Raji (cell line): ENCODE measurements around the gene ALAS1.
A peak's percentile ranks its signal among the peaks of the same experiment; 100 is the strongest.

Source experiments
- POLR2A ChIP-seq: IDR thresholded peaks from 2 replicates; pipeline ENCODE4 v1.6.1; 2011; ENCODE audit warnings: low read depth, low read length, control low read depth; ENCODE audit not compliant: insufficient read depth

The ALAS1 gene

DNA sequence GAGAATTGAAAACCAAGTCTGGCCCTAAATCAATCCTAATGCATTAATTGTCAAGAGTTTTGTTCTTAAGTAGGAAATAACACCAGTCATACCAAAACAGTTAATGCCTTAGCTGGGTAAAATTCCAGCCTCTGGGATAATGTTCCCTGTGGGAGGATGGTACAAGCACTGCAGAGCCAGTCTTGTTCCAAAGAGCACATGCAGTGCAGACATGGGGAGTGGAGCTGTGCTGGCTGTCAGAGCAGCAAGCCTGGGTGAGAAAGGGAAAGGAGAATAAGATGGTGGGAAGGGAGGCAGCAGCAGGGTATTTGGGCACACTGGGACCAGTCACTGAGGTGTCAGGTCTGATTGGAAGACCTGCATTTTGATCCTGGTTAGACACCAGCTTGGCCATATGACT, 12.1 kb downstream of the ALAS1 start:
- no peak for TF ChIP-seq POLR2A

DNA sequence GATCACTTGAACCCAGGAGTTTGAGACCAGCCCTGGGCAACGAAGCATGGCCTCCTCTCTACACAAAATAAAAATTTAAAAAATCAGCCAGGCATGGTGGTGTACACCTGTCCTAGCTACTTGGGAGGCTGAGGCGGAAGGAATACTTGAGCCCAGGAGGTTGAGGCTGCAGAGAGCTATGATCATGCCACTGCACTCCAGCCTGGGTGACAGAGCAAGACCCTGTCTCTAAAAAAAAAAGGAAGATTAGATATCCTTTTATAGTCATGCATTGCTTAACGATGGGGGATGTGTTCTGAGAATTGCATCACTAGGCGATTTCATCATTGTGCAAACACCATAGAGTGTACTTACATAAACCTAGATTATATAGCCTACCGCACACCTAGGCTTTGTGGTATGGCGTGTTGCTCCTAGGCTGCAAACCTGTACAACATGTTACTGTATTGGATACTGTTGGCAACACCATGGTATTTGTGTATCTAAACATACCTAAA, 12.6 kb downstream of the ALAS1 start:
- TF ChIP-seq POLR2A: no peak

DNA sequence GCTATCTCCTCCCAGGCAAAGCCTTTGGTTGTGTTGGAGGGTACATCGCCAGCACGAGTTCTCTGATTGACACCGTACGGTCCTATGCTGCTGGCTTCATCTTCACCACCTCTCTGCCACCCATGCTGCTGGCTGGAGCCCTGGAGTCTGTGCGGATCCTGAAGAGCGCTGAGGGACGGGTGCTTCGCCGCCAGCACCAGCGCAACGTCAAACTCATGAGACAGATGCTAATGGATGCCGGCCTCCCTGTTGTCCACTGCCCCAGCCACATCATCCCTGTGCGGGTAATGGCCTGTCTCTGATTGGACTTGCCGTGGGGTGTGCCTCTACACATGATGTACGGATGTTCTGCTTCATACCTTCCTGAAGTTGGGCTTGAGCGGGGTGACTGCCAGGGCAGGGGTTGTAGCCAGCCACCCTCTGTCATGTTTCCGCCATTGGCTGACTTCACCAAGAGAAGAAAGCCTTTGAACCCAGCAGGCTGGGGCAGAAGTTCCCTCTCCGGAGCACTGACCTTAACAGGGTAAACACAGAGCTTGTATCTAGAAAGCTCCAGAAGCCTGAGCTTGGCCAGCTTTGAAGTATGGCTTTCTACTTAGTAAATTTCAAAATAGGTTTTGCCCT, 13.4 kb downstream of the ALAS1 start:
- no peak for TF ChIP-seq POLR2A

DNA sequence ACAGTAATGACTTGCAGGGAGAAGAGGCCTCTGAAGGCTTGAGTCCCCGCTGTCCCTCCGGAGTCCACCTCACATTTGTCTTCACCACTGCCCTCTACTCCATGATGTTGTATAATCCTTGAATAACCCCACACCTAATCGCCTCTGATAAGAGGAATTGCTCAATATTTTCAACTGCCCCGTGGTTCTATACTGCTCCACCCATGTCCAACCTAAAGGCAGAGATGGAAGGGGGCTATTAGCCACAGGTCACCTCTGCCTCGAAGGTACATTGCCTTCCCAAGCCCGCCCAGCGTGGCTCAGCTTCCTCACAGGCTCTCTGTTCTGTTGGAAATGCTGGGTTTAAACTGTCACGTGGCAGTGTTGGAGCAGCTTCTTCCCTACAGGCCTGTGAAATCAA, 15.0 kb downstream of the ALAS1 start:
- no peak for TF ChIP-seq POLR2A

DNA sequence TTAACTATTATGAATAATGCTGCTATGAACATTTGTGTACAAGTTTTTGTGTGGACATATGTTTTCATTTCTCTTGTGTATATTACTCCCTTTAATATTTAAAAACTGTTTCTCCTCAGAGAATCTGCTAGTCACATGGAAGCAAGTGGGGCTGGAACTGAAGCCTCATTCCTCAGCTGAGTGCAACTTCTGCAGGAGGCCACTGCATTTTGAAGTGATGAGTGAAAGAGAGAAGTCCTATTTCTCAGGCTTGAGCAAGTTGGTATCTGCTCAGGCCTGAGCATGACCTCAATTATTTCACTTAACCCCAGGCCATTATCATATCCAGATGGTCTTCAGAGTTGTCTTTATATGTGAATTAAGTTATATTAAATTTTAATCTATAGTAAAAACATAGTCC, 15.9 kb downstream of the ALAS1 start:
- no peak for TF ChIP-seq POLR2A

DNA sequence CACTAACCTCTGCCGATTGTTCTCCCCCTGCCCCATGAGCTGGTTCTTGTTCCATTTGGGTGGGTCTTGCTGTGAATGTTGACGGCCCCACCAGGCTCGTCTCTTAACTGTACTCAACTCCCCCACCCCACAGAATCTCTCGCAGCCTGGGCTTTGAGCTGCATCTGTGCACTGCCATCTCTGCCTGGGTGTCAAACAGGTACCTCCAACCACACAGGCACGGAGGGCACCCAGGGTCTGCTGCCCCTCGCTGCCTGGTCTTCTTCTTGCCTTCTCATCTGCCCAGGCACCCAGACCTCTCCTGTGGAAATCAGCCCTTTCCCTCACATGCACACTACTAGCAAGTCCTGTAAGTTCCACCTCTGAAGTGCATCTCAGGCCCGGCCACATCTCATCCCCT, 17.4 kb downstream of the ALAS1 start:
- TF ChIP-seq POLR2A: no peak

DNA sequence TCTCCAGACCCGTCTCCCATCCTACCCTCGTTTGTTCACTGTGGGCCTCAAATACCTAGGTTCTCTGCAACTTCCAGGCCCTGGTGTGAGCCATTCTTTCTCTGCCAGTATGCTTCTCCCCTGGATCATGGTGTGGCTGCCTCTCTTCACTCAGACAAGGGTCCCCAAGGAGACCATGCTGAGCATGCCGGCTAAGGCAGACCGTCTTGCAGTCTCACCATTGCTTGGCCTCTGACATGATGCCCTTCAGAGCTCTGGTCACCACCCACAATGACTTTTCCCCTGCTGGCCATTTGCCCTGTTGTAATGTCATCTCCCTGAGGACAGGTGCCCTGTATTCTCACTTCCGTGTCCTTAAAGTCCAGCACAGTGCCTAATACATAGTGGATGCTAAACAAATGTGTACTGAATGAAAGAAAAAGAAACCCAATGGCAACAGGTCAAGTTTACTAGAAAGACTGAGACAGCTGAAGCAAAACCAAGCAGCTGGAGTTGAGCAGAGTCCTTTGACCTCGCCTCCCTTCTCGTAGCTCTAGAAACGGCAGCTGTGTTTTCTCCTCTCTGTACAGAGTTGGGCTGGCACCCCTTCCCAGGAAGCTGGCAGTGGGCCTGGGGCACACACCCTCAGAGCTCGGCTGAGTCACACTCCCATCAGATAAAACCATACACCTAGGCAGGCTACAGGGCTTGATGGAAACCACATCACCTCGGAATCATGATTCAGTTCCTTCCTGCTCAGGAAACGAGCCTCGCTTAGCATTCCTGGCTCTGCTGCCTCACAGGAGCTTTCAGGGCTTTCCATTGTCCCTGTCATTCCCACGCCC, 18.8 kb downstream of the ALAS1 start:
- peak; percentile 34; the same call in 1 of the 2 replicates for TF ChIP-seq POLR2A

DNA sequence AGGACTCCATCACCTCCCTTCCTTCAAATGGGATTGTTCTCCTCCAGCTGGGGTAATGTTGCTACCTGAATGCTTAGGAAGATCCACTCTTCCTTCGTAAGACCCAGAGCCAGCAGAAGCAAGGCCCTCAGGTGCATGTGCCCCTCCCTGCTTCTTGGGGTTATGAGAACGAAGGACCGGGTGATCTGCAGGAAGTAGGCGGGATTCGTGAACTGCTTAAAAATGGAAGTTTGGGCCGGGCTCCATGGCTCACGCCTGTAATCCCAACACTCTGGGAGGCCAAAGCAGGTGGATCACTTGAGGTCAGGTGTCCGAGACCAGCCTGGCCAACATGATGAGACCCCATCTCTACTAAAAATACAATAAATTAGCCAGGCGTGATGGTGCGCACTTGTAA, 19.4 kb downstream of the ALAS1 start:
- TF ChIP-seq POLR2A: no peak

DNA sequence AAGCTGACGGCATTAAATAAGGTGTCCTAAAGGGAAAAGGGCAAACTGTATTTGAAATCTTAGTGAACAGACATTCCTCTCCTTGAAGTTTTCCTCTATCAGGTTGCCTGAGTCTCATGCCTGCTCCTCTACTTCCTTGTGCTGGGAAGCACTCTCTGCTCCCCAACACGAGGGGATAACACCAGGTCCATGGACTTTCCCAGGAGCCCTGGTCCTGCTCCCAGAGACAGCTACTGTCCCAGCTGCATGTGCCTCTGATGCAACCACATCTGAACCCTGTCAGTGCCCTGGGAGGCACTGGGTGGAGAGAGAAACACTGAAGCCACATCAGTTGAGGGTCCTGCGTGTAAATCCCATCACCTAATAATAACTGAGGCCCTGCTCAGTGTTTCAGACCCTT, 20.1 kb downstream of the ALAS1 start:
- TF ChIP-seq POLR2A: no peak

DNA sequence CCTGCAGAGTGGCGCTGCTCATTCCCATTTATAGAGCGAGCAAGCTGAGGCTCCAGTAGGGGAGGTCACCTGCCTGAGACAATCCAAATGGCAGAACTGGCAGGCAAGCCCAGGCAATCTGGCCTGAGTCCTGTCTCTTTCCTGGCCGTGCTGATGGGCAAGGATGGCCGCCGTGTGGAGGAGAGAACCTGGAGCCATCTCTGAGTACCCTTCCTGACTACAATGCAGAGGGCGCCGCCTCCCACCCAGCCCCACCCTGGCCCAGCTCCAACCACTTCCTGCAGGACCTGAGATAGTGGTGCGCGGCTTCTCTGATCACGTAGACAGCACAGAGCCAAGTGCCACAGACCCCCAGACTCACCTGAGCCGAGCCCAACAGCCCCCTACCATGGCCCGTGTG, 20.5 kb downstream of the ALAS1 start:
- TF ChIP-seq POLR2A: no peak

DNA sequence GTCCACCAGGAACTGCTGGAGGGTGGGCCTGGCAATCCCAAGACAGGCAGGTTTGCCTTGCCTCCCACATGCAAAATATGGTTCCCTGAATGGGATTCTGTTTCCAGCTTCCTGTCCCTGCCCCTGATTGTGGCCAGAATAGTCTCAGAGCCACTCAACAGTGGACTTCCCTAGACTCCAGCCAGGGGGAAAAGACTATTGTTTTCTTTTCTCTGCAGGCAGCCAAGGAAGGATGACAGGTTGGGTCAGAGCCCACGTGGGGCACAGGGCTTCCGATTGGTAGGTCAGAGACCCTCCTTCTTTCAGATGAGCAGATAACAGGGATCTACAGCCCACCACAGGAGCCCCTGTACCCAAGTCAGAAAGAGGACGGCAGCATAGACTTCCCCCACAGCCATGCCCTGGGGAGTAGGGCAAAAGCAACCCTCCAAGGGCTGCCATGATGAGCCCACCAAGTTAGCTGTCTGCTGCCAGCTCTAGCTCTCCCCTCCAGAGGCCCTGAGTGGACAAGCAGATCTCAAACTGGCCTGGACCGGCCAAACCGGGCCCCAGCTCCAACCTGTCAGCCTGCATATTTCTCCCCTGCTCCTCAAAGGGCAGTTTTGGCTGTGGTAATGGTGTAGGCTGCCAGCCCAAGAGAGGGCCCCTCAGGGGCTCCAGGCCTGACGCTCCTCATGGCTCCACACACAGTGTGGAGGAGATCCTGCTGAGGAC, 21.1 kb downstream of the ALAS1 start:
- no peak for TF ChIP-seq POLR2A

DNA sequence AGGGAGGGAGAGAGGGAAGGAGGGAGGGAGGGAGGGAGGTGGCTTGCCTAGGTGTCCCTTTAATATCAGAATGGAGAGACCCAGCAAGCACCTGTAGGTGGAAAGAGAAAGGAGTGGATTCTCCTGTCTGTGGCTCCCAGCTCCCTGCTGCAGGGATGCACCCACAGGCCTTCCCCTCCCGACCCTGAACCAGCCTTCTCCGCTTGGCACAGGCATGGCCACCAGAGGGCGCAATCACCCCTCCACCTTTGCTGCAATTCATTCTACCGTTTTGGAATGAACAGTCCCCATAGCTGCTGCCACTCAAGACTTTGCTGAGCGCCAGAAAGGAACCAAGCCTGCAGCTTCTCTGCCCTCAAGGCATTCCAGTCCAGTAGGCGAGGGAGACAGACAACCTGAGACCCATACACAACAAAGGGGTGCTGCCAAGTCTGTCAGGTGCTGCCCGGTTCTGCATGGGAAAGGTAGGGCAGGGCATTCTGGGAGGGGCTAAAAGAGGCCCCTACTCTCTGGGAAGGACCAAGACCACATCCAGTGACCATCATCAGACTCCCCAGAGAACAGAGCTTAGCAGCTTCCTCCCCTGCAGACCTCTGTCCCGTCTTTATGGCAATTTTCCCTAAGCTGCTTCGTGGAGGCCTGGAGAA, 22.5 kb downstream of the ALAS1 start:
- 0 out of 2 replicates have a peak, but pooled peaks have one; percentile 26 for TF ChIP-seq POLR2A

DNA sequence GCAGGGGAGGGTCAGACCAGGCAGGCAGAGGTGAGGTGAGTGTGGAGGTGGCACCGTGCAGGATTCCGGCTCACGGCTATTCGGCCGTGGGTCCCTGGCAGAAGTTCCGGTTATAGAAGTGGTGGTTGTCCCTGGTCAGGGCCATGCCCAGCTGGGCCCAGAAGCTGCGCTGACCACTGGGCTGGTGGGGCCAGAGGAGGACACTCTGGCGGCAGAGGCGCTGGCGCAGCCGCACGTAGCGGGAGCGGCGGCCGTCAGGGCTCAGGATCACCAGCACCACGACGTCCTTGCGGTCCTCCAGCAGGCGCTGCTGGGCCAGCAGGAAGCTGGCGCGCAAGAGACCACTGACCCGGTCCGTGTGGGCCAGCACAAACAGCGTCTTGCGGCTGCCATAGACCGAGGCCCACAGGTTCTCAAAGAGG, 23.2 kb downstream of the ALAS1 start:
- no peak for TF ChIP-seq POLR2A

DNA sequence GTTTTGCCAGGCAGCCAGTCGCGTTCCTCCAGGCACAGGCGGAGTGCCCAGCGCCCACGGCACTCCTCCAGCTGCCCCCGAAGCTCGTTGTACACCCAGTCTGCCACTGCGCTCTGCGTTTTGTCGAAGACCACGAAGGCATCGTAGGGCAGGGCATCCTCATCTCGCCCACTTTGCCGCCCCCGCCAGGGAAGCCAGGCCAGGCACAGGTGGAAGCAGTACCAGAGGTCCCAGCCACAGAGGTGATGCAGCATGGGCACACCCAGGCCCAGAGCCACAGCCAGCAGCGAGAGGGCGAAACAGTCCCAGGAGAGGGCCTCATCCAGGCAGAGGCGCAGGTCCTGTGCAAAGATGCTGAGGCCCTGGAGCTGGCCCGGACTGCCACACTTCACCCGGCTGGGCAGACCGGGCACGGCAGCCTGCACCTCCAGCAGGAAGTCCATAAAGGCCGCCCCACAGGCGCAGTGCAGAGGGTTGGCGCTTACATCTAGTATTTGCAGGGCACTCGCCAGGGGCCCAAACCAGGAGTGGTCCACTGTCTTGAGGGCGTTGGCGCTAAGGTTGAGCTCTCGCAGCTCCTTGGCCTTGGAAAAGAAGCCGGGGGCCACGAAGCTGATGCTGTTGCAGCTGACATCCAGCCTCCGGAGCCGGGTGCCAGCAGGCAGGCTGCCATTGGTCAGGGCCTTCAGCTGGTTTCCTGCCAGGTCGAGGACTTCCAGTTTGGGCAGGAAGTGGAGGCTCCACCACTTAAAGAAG, 23.8 kb downstream of the ALAS1 start:
- TF ChIP-seq POLR2A: no peak
